PFSK-1 (cell line): ENCODE results near the gene LRRIQ1.

Experiments used
- POLR2AphosphoS5 ChIP-seq: IDR thresholded peaks from 2 replicates; pipeline ENCODE4 v1.6.1; 2012; ENCODE audit warnings: low read depth, mild to moderate bottlenecking, control low read depth, low read length, moderate library complexity
- REST ChIP-seq, 2 experiments: IDR thresholded peaks; 2 replicates each; pipeline versions ENCODE4 v1.6.1 to v1.8.0; 2011 to 2012; ENCODE audit warnings: low read depth in 2 of 2, low read length in 2 of 2, control low read depth in 1 of 2, inconsistent platforms in 1 of 2, mild to moderate bottlenecking in 1 of 2, moderate library complexity in 1 of 2; ENCODE audit not compliant: insufficient read depth in 1 of 2
- TAF1 ChIP-seq: IDR thresholded peaks from 2 replicates; pipeline ENCODE4 v1.6.1; 2012; ENCODE audit warnings: low read length, control low read depth, borderline replicate concordance; ENCODE audit not compliant: insufficient read depth

GRCh38 chr12:85006206-85006605 is 29.9 kb upstream of the LRRIQ1 start:
- TF ChIP-seq POLR2AphosphoS5 (no peak), REST (IDR thresholded peaks at IDR 0.05; ENCODE audit: insufficient read depth in 1 of 2, low read depth in 2 of 2, low read length in 2 of 2) (no peak), TAF1 (no peak)
